HG03139 (cell line): ENCODE results near the gene ARFGEF2.
"Not testable (repeated sequence)": the region's sequence is repeated elsewhere in the genome, so short reads cannot be mapped to it uniquely, and the experiment has no call there.

ENCODE experiments used
- ATAC-seq: cut with Tn5 transposase; IDR thresholded peaks from one replicate; pipeline ENCODE4 v1.9.1; 2021; ENCODE audit not compliant: unreplicated experiment

Gene ARFGEF2

GRCh38 chr20:48926821-48927220 is 5.3 kb downstream of the ARFGEF2 start:
- ATAC-seq = no peak

GRCh38 chr20:48928832-48929725 is 7.6 kb downstream of the ARFGEF2 start:
- ATAC-seq = no peak

GRCh38 chr20:48930035-48930434 is 8.5 kb downstream of the ARFGEF2 start:
- ATAC-seq = no peak

GRCh38 chr20:48930878-48931277 is 9.4 kb downstream of the ARFGEF2 start:
- ATAC-seq = no peak

- no peak for ATAC-seq
Observed at GRCh38 chr20:48931527-48932374, 10.2 kb downstream of the ARFGEF2 start.

- ATAC-seq = no peak
Observed at GRCh38 chr20:48932375-48932941, 10.9 kb downstream of the ARFGEF2 start.

GRCh38 chr20:48933017-48933766 is 11.7 kb downstream of the ARFGEF2 start:
- no peak for ATAC-seq

GRCh38 chr20:48934273-48934877 is 12.9 kb downstream of the ARFGEF2 start:
- ATAC-seq = not testable (repeated sequence)

- not testable (repeated sequence) for ATAC-seq
Observed at GRCh38 chr20:48934966-48935365, 13.5 kb downstream of the ARFGEF2 start.

- not testable (repeated sequence) for ATAC-seq
Observed at GRCh38 chr20:48936178-48936577, 14.7 kb downstream of the ARFGEF2 start.

GRCh38 chr20:48937674-48938073 is 16.2 kb downstream of the ARFGEF2 start:
- ATAC-seq = no peak

GRCh38 chr20:48938670-48939069 is 17.2 kb downstream of the ARFGEF2 start:
- no peak for ATAC-seq

GRCh38 chr20:48940170-48940569 is 18.7 kb downstream of the ARFGEF2 start:
- ATAC-seq = no peak

- no peak for ATAC-seq
Observed at GRCh38 chr20:48941467-48941866, 20.0 kb downstream of the ARFGEF2 start.

- ATAC-seq = no peak
Observed at GRCh38 chr20:48942730-48943129, 21.2 kb downstream of the ARFGEF2 start.

- ATAC-seq = no peak
Observed at GRCh38 chr20:48944663-48945297, 23.3 kb downstream of the ARFGEF2 start.

GRCh38 chr20:48945840-48946514 is 24.5 kb downstream of the ARFGEF2 start:
- ATAC-seq = no peak

GRCh38 chr20:48948612-48949011 is 27.1 kb downstream of the ARFGEF2 start:
- ATAC-seq = no peak
